Kidney glomerular epithelial cell (primary cell): ENCODE measurements around the gene SLC19A2.
"Not testable (repeated sequence)": the region's sequence is repeated elsewhere in the genome, so short reads cannot be mapped to it uniquely, and the experiment has no call there.

Experiments
- DNase-seq: peaks from one replicate; lab custom pipeline; 2025; lab: John Stamatoyannopoulos, UW

The SLC19A2 gene

DNA sequence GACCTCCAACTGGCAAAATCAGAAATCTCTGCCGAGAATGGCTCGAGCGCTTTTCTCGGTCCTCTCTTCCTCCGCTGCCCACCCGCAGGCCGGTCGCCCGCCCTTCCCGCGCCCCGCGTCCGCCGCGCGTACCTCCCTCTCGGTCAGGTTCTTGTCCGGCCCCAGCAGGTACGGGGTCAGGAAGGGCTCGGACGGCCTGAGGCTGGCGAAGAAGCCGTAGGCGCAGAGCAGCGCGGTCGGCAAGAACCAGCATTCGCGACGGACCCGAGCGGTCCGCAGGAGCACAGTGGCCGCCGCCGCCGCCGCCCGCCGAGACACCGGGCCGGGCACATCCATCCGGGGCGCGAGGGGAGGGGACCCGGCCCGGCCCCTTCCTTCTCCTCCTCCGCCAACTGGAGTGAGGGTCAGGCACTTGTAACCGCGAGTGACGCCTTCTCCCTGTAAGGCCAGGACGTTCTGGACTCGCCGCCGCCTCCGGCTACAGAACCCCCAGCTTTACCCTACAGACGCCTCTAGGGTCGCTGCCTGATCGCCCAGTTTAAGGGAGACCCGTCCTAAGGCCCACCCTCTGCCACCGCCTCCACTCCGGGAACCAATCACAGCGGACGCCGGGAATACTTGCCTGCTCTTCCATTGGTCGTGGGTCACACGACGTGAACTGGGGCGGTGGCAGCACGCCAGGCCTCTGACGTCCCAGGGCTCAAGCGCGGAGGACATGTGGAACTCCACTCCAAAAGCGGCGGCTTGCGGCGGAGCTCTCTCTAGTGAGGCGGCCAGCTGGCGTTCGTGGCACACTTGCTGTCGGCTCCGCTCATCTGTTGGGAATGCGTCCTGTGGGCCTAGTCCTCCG lies at the start of gene SLC19A2:
SLC19A2 (minus strand) TSS at position 514 of the 850 bp plus-strand sequence; CDS start at position 336, 178 bp downstream.
- peak; percentile 98 for DNase-seq

- no peak for DNase-seq
These were observed 48.9 kb upstream of the SLC19A2 start for GRCh38 chr1:169534653-169535052.

GRCh38 chr1:169533528-169534190 lies 47.9 kb upstream of the SLC19A2 start:
- not testable (repeated sequence) for DNase-seq

DNA sequence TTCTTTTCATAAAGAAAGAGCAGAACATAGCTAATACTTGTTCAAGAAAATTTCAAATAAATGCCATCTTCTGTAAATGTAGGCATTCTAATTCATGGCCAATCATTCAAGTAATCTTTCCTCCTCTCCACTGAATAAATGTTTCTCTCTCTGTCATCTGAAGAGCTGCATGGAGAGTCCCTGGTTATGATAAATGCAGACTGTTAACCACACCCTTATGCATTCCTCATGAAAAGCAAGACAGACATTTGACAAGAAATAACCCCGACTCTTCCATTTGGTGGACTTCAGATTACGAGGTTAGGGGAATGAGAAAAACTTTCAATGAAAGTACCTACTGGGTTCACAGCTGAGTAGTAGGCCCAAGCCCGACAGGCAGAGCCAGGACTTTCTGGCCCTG lies 44.7 kb upstream of the SLC19A2 start:
- no peak for DNase-seq

- peak; percentile 68 for DNase-seq
These were observed 43.4 kb upstream of the SLC19A2 start for GRCh38 chr1:169529068-169529642.

GRCh38 chr1:169528215-169529067 lies 42.7 kb upstream of the SLC19A2 start:
- no peak for DNase-seq

DNA sequence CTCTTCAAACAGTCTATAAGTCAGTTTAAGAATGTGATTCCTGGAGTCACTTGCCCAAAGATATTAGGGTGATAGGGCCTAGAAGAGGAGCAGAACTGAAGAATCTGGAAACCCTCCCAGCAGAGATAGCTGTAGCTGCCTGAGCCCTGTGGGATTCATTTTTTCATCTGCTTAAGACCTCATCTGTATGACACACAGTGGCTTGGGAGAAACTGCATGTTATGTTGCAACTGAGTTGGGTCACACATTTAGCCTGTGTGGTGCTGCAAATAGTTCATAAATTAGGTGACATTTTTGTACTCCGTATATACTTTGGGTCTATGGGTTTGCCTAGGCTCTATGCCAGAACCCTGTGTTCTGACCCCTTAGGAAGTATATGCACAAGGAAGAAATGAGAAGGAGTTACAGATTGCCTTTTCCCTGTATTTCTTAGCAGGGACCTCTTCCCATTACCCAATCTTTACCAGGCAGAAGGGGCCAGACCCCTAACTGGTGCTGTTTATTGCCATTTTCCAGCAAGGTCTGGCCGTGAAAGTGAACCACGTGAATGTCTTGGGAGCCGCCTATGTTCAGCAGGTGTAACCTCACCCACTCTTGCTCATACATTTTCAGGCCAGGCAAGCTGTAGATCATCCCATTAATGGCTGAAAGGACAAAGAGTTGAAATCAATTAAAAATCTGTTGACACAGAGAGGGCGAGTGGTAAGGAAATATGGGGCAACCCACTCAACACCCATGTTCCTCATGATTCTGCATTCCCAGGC lies 41.9 kb upstream of the SLC19A2 start:
- no peak for DNase-seq

GRCh38 chr1:169527001-169527400 lies 41.3 kb upstream of the SLC19A2 start:
- DNase-seq, result no peak

DNA sequence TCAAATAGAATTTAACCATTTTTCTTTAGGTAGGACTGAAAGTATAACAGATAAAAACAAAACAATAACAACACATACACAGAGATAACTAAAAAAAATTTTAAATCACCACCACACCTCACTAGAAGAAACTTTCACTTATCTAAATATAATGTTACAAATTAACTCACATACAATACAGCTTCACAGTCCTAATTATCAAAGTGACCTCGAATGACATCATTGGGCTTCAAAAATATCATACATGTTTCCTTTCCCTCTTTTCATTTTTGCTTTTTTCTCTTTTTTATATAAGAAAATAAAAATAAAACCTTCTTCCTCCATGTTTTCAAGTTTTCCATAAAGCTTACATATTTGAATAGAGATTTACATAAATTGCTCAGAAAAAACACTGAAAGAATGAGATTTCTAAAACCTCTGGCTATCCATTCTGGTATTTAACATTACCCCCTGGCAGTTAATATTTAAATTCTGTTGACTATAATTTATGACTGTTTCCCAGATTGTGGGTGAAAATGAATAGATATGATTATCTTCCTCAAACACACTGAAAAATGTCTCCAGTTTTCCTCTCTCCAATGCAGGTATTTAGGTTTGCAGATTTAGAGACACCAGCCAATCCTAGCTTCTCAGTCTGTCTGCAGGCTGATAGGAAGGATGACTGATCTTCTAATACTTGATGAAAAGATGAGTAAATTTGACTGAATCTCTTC lies 40.5 kb upstream of the SLC19A2 start:
- no peak for DNase-seq

DNA sequence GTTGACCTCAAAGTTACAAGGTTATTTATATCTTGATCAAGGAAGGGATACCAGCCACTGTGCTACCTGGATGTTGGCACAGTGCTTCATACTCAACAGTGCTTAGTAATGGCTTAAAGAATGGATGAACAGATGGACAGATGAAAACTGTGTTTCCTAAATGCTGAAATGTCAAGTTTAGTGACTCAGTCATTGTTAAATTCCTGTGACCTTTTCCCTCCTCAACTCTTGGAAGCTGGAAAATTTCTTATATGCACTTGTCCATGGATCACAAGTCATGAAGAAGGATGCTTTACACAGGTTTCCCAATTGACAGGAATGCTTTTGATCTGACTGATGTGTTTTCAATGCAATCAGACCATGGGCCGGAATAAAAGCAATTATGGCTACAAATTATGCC lies 39.6 kb upstream of the SLC19A2 start:
- DNase-seq, result no peak

- no peak for DNase-seq
These were observed 38.2 kb upstream of the SLC19A2 start for GRCh38 chr1:169523904-169524303.

DNA sequence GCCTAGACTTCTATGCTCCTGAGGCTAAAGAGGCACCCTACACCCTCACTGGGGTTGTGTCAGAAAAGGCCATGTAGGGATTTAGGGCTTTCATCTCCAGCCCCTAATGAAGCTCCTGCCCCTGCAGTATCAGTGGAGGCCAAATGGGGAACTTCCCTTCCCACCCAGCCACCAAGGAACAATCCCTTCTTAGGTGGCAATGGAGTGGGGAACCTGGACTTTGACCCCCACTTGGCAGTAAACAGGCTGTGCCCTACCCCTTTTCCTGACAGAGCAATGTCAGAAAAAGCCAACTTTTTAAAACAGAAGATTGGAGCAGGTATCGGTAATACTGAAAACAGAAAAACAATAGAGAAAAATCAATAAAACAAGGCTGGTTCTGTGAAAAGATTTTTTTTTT lies 35.5 kb upstream of the SLC19A2 start:
- DNase-seq, result no peak

DNA sequence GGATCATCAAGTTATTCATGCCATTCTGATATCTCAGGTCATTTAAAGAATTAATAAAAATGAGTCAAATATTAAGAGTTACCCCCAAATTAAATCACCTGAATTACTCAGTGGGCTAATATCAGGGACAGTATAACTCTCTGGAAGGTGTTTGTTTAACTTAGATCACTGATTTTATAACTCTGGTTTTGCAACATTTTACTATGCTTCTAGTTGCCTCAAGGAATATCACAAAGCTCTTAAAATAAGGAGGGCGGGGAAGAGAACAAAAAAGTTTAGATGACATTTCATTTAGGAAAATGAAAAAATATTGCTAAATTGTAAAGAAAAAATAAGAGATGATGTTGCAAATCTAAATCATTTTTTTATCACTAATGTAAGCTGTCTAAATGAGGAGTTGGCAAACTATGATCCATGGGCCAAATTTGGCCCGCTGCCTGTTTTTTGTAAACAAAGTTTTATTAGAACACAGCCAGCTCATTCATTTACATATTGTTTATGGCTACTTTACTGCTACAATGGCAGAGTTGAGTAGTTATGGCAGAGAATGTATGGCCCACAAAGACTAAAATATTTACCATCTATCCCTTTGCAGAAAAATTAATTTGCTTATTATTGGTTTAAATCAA lies 31.9 kb upstream of the SLC19A2 start:
- no peak for DNase-seq

GRCh38 chr1:169515641-169516040 lies 29.9 kb upstream of the SLC19A2 start:
- no peak for DNase-seq

DNA sequence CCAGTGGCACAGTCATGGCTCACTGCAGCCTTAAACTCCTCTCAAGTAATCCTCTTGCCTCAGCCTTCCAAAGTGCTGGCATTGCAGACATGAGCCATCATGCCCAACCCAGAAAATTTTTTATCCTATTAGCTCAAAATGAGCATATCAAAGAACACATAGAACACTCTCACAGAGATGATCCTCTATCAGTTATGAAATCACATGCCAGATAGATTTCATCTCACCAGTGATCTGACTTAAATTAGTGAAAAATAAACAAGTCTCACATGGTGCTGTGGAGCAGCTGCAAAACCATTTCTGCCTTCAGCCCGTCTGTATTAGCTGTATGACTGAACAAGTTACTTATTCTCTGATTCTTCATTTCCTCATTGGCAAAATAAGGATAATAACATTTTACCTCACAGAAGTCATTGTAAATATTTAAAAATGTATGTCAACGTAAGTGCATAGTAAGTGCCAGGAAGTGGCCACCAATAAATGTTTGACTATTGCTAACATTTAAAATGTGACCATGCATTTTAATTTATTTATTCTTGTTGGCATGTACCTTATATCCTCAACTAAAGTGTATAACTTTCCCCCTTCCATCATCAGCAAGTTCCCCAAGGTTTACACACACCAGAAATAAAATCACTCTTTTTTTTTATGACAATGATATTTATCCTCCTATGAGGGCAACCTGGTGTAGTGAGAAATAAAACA lies 29.0 kb upstream of the SLC19A2 start:
- DNase-seq, result no peak

DNA sequence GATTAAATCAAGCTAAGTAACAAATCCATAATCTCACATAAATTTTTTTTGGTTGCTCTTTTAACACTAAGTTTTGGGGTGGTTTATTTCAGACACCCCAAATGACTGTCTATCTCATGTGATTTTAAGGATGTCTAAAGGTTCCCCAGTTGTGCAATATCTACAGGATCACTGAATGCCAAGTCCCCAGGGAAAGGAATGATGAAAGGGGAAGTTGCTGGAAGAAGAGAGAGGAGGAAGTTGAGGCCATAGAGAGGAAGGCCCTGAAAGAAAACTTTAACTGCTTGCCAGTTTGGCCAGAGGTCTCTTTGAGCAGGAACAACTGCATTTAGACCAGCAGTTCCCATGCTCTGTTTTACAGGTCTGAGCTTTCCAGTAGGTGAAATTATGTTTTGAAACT lies 27.5 kb upstream of the SLC19A2 start:
- no peak for DNase-seq

GRCh38 chr1:169511316-169512005 lies 25.7 kb upstream of the SLC19A2 start:
- DNase-seq, result peak; percentile 72

DNA sequence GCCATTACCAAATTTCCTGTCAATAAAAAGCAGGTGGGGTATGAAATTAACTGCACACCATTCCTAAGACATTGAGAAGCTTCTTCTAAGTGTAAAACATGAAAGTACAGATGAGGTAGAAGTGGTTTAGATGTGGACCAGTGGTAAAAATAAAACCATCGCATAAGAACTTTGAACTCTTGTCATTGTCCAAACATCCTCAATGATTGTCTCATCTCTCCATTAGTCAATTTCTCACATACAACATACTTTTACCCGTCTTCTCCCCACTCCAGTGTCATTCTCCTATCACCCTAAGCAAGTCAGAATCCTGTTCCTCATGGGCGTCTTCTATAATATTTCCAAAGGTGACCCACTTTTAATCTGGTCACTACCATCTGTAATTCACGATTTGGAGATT lies 24.3 kb upstream of the SLC19A2 start:
- DNase-seq, result no peak

GRCh38 chr1:169509354-169509753 lies 23.6 kb upstream of the SLC19A2 start:
- no peak for DNase-seq
